HG02678 (cell line): ENCODE data around the gene MT1B.

Experiments used
- ATAC-seq: cut with Tn5 transposase; IDR thresholded peaks from one replicate; pipeline ENCODE4 v1.9.1; 2021; ENCODE audit warnings: mild to moderate bottlenecking, moderate library complexity; ENCODE audit not compliant: unreplicated experiment

Gene MT1B

GRCh38 chr16:56636616-56637413, 14.9 kb upstream of the MT1B start:
- no peak for ATAC-seq

DNA sequence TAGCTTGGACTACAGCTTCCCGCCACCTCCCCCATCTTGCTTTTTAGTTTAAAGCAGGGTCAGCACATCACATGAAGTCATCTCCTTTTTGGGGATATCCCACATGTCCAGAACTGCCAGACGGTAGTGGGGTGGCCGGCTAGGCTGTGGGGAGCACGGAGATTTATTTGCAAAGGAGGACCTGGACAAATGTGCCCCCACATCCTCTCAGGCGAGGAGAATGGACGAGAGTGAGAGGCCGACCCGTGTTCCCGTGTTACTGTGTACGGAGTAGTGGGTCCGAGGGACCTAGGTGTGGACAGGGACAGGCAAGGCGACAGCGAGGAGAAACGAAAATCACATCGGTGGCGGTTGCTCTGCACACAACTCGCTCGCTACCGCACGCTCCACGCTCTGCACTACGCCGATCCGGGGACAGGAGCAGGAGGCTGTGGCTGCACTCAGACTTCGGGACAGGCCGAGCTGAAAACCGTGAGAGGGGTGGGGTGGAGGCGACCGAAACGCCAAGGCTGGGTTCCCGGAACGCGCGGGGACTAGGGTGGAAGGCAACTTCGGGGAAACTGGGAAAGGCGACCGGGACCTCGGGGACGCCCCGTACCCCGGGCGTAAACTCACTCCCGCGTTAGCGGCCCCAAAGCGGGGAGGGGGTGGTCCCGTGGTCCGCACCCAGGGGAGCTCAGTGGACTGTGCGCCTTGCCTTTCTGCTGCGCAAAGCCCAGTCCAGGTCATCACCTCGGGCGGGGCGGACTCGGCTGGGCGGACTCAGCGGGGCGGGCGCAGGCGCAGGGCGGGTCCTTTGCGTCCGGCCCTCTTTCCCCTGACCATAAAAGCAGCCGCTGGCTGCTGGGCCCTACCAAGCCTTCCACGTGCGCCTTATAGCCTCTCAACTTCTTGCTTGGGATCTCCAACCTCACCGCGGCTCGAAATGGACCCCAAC, 13.6 kb upstream of the MT1B start, which contains the start of gene MT1A:
Gene MT1A, plus strand, starts transcription at position 853 of the 937 bp plus-strand sequence. Its CDS starts 73 bp downstream, at position 926.
- ATAC-seq = no peak

DNA sequence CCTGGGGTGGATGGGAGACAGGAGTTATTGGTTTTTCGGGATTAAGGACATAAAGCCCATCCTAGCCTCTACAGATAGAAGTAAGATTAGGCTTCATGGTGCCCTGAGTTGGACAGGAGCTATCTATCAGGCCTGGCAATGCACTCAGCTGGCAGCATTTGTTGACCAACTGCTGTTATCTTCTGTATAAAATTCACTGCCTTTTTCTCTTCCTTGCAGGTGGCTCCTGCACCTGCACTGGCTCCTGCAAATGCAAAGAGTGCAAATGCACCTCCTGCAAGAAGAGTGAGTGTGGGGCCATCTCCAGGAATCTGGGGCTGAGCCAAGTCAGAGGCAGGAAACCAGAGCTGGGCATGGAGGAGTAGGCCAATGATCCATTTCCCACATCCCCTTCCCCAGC, 12.6 kb upstream of the MT1B start:
- no peak for ATAC-seq

DNA sequence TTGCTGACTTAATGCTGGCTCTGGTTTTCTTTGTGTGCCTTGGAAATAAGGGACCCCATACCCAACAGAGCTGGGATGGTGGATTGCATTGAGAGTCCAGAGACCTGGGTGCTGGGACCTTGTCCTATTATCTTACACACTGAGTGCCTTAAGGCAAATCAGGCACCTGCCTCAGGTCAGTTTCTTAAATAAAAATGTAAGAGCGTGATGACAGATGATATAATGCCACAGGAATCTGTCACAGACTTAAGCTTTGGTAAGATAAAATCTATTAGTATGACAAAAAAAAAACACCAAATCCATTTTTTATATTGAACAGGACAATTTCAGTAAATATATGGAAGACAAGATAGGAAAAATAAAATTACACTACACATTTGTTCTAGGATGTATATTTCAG, 11.6 kb upstream of the MT1B start:
- ATAC-seq = no peak

DNA sequence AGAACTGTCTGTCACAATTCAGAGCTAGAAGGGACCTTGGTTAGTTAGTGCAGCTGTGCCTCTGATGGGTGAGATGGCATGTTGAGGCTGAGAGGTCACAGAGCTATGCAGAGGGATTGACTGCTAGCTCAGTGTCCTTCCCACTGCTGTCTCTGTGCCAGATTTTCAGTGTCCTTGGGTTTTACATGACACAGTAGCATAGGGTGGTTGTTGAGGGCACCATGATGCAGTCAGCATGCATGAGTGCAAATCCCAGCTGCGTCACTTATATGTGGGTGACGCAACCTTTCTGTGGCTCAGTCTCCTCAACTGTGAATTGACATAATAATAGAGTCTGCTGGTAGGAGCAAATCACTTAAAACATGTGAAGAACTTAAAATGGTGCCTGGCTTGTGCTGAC, 10.5 kb upstream of the MT1B start:
- no peak for ATAC-seq

DNA sequence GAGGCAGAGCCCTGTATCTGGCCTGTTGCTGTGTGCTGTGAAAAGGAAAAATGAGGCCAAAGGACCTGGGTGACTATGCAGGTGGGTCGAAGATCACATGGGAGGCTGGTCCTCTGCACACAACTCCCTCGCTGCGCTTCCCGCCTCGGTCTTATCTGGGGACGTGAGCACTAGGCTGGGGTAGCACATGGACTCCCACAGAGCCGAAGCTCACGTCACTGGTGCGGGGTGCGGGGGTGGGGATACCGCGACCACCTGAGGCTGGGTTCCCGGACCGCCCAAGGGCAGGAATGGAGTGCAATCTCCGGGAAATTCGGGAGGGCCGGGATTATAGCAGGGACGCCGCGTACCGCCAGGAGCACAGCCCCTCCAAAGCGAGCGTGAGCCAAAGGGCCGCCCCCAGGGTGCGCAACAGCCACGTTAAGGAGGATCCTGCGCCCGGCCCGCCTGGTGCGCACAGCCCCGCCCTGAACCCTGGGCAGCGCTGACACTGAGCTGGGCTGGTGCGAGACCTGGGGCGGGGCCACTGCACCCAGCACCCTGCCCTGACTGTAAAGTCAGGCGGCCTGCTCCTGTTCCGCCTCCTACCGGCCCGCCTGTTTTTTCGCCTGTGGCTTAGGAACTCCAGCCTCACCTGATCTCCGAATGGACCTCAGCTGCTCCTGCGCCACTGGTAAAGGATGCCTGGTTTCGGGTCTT, 8.5 kb upstream of the MT1B start:
- ATAC-seq = no peak

- ATAC-seq = no peak
Observed at GRCh38 chr16:56643833-56644232, 7.9 kb upstream of the MT1B start.

DNA sequence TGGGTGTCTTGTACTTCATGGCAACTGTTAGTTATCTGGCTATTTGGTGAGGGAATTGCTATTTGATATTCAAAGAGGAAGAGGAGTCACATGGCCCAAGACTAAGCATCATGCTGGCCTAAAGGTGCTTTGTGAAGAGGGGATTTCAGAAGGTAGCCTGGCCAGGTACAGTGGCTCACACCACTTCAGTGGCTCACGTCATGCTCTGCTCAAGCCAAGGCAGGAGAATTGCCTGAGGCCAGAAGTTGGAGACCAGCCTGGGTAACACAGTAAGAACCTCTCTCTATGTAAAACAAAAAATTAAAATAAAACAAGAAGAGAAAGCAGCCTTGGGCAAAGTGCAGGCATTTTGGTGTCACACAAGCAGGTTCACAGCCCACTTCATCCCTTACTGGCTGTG, 6.4 kb upstream of the MT1B start:
- ATAC-seq = no peak

DNA sequence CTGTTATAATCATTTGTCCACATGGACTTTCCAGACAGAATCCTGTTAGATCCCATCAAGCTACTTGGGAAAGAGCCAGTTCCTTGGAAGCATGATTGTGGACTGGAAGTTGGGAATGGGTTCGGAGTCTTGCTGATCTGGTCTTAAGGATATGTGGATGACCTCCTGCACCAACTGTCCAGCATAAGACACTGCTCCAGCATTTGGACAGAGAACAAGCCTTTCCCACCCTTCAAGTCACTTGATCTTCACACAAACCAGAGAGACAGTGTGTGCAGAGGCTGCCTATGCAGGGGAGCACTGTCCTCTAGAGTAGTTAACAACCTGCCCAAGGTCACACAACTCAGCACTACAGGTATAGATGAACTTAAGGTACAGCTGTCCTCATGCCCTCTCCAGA, 5.8 kb upstream of the MT1B start:
- no peak for ATAC-seq

- ATAC-seq = no peak
Observed at GRCh38 chr16:56647641-56648431, 3.9 kb upstream of the MT1B start.

DNA sequence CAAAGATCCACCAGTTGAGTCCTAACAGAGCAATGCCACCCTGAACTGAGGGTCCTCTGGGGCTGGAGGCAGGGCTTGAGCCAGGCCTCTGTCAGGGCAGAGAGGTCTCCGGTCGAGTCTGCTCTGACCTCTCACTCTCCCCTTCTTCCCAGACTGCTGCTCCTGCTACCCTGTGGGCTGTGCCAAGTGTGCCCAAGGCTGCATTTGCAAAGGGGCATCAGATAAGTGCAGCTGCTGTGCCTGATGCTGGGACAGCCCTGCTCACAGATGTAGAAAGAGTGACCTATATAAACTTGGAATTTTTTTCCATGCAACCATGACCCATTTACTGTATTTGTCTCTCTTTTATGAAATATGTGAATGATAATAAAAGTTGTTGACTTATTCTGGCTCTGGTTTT, 2.4 kb upstream of the MT1B start:
- no peak for ATAC-seq

DNA sequence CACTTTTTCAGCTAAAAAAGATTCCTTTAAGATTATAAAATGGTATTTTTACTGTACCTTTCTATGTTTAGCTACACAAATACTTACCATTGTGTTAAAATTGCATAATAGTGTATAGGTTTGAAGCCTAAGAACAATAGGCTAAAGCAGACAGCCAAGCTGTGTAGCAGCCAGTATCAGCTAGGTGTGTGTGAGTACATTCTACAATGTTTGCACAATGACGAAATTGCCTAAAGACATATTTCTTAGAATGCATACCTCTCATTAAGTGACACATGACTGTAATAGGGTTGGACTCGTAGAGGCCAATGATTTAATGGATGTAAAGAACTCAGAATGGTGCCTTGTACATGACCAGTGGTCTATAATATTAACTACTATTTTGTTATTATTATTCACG, 1.9 kb upstream of the MT1B start:
- ATAC-seq = no peak

- ATAC-seq = no peak
Observed at GRCh38 chr16:56652600-56652999, 914 bp downstream of the MT1B start.

- no peak for ATAC-seq
Observed at GRCh38 chr16:56653218-56653617, 1.5 kb downstream of the MT1B start.

- peak; percentile 51 for ATAC-seq
Observed at GRCh38 chr16:56657555-56658326, 6.1 kb downstream of the MT1B start, which contains the start of gene MT1F. Gene MT1F (plus strand): TSS chr16:56657959. CDS start chr16:56658059, 100 bp downstream.

DNA sequence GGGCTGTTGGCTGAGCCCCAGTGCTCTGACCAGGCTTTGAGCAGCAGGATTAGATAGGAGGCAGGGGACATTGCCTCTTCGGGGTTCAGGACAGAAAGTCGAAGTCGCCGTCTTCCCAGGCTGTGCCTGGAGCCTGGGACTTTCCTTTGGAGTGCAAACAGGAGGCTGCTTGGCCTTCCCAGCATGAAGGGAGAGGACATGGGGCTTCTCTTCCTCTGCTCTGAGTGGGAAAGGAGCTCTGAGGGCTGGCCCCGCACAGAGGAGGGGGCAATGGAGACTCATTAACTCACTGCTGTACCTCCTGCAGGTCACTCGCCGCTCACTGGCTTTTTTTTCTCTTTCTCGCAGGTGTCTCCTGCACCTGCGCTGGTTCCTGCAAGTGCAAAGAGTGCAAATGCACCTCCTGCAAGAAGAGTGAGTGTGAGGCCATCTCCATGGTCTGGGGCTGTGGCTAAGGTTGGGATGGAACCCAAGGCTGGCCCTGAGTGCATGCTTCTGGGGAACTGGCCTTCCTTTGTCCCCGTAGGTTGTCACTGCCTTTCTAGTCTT, 6.7 kb downstream of the MT1B start:
- no peak for ATAC-seq

- no peak for ATAC-seq
Observed at GRCh38 chr16:56662357-56663354, 11.0 kb downstream of the MT1B start.

- no peak for ATAC-seq
Observed at GRCh38 chr16:56664506-56664905, 12.8 kb downstream of the MT1B start.
